ENCODE measurements around the gene ZNF770. TPM values are rescaled to one million over a fixed set of nuclear protein-coding genes. Genes with fewer than 3 reads are reported as not detected.

ZNF770 gene
- total and polyA plus RNA-seq, 10 of the 15 experiments (the other 5 are each of a cell fraction or from before 2014, with no cell fraction given): 1.8 to 118 (median 26.0) TPM

GRCh38 chr15:34969340-34970097 lies 18.6 kb downstream of the ZNF770 start, which contains the start of gene AQR (continued):
- TF ChIP-seq CUX1 (IDR thresholded peaks at IDR 0.05; ENCODE audit: insufficient replicate concordance, low read depth, low read length) (no peak), NFYB (IDR thresholded peaks at IDR 0.05; ENCODE audit: insufficient read depth, low read depth, low read length) (no peak), CEBPZ (IDR thresholded peaks at IDR 0.05; ENCODE audit: low read depth, low read length) (no peak), SMC3 (IDR thresholded peaks at IDR 0.05; ENCODE audit: borderline replicate concordance, low read length) (peak; percentile 29; the same call in 1 of the 2 replicates), STAT3 (IDR thresholded peaks at IDR 0.05; ENCODE audit: low read depth, low read length) (no peak), IKZF2 (IDR thresholded peaks at IDR 0.05) (peak; percentile 39 to 47; a peak in 3 of 4 replicates), NBN (IDR thresholded peaks at IDR 0.05) (peak; percentile 95), IRF5 (IDR thresholded peaks at IDR 0.05; ENCODE audit: borderline replicate concordance) (no peak), ZBTB40 (IDR thresholded peaks at IDR 0.05; ENCODE audit: borderline replicate concordance) (peak; percentile 99), TCF7 (IDR thresholded peaks at IDR 0.05; ENCODE audit: borderline replicate concordance) (peak; percentile 67), MLLT1 (IDR thresholded peaks at IDR 0.05) (no peak; the same call in 1 of the 2 replicates), ATF7 (IDR thresholded peaks at IDR 0.05; ENCODE audit: low read depth) (peak; percentile 76; the same call in 1 of the 2 replicates)

Data from GM12878 (cell line).